ENCODE measurements around the gene CD44. TPM values are rescaled to one million over a fixed set of nuclear protein-coding genes. Genes with fewer than 3 reads are reported as not detected.

The CD44 gene
- total and polyA plus RNA-seq, 9 donors, result 75.0 to 192 (median 135) TPM

GRCh38 chr11:35242412-35243242 is 103.7 kb downstream of the CD44 start:
- 100% methylated on average over 1 of the region's 3 CpGs for WGBS (ENCODE audit: insufficient coverage)
- no peak for DNase-seq
- H3K9me3 ChIP-seq (replicated peaks; ENCODE audit: control insufficient read depth, low read depth, low read length), result no peaks in the 10 kb centered on the region
- H3K36me3 ChIP-seq (ENCODE audit: control insufficient read depth, insufficient read depth, low read length), result no peaks in the 10 kb centered on the region
- H3K27ac ChIP-seq (ENCODE audit: low read length), result no peak overlapping the region
- no peak overlapping the region for H3K4me3 ChIP-seq (ENCODE audit: low read length)
- H3K4me1 ChIP-seq (ENCODE audit: control insufficient read depth, insufficient read depth, low read length), result peaks cover 3% of the 10 kb centered on the region
- H3K27me3 ChIP-seq (ENCODE audit: control insufficient read depth, insufficient read depth, low read length), result no peaks in the 10 kb centered on the region

DNA sequence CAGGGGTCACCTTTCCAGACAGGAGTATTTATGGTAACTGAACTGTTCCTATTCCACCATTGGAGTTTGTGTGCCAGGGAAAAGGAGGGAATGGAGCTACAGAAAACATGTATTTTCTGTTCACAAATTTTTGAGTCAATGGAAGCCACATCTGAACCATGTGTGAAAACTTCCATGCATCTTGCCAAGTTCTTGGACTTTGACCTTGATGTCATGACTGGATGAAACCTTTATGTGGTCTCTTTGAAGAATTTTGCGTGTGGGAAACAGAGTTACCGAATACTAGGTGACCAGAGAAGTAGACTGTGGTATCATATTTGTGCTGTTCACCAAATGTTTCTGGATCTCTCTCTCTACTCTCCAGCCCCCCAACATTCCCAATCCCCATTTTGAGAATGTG is 104.8 kb downstream of the CD44 start:
- no peaks in the 10 kb centered on the region for H3K4me1 ChIP-seq (ENCODE audit: control insufficient read depth, insufficient read depth, low read length)
- no peak overlapping the region for H3K27ac ChIP-seq (ENCODE audit: low read length)
- no peaks in the 10 kb centered on the region for H3K27me3 ChIP-seq (ENCODE audit: control insufficient read depth, insufficient read depth, low read length)
- no peaks in the 10 kb centered on the region for H3K36me3 ChIP-seq (ENCODE audit: control insufficient read depth, insufficient read depth, low read length)
- no CpG with 5 or more reads among the region's 2 CpGs for WGBS (ENCODE audit: insufficient coverage)
- peaks cover 3% of the 10 kb centered on the region for H3K9me3 ChIP-seq (replicated peaks; ENCODE audit: control insufficient read depth, low read depth, low read length)
- no peak overlapping the region for H3K4me3 ChIP-seq (ENCODE audit: low read length)
- no peak for DNase-seq

GRCh38 chr11:35245056-35245455 is 106.1 kb downstream of the CD44 start:
- Histone ChIP-seq H3K36me3 (ENCODE audit: control insufficient read depth, insufficient read depth, low read length) (no peaks in the 10 kb centered on the region), H3K9me3 (replicated peaks; ENCODE audit: control insufficient read depth, low read depth, low read length) (peaks cover 3% of the 10 kb centered on the region), H3K27me3 (ENCODE audit: control insufficient read depth, insufficient read depth, low read length) (no peaks in the 10 kb centered on the region), H3K27ac (ENCODE audit: low read length) (no peak overlapping the region), H3K4me1 (ENCODE audit: control insufficient read depth, insufficient read depth, low read length) (no peaks in the 10 kb centered on the region), H3K4me3 (ENCODE audit: low read length) (no peak overlapping the region)
- no peak for DNase-seq
- 68% methylated on average over 4 of the region's 4 CpGs for WGBS (ENCODE audit: insufficient coverage)

GRCh38 chr11:35245786-35246185 is 106.8 kb downstream of the CD44 start:
- DNase-seq, result no peak
- H3K27me3 ChIP-seq (ENCODE audit: control insufficient read depth, insufficient read depth, low read length), result no peaks in the 10 kb centered on the region
- no peaks in the 10 kb centered on the region for H3K4me1 ChIP-seq (ENCODE audit: control insufficient read depth, insufficient read depth, low read length)
- H3K27ac ChIP-seq (ENCODE audit: low read length), result peak overlapping the region; percentile 78
- H3K9me3 ChIP-seq (replicated peaks; ENCODE audit: control insufficient read depth, low read depth, low read length), result peaks cover 3% of the 10 kb centered on the region
- no CpG with 5 or more reads among the region's 1 CpG for WGBS (ENCODE audit: insufficient coverage)
- H3K36me3 ChIP-seq (ENCODE audit: control insufficient read depth, insufficient read depth, low read length), result no peaks in the 10 kb centered on the region
- H3K4me3 ChIP-seq (ENCODE audit: low read length), result no peak overlapping the region

DNA sequence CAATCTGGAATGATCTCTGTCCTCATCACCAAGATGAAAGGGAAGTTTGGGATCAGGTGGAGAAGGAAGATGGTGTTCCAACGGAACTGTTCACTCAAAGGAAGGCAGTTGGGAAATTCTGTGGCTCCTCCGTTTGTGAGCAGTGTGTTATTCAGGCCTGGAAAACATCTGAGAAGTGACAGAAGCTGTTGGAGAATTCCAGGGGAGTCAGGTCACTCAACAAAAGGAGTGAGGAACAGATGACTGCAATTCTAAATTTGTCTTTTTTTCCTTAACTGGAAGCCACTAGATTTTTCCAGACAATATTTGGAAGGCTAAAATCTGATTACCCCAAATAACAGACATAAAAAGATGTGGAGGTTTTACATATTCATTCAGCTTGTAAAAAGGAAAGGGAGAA is 107.8 kb downstream of the CD44 start:
- peak; percentile 95 for DNase-seq
- WGBS (ENCODE audit: insufficient coverage), result 0% methylated on average over 2 of the region's 2 CpGs
- Histone ChIP-seq H3K4me3 (ENCODE audit: low read length) (no peak overlapping the region), H3K27me3 (ENCODE audit: control insufficient read depth, insufficient read depth, low read length) (no peaks in the 10 kb centered on the region), H3K4me1 (ENCODE audit: control insufficient read depth, insufficient read depth, low read length) (no peaks in the 10 kb centered on the region), H3K9me3 (replicated peaks; ENCODE audit: control insufficient read depth, low read depth, low read length) (peaks cover 3% of the 10 kb centered on the region), H3K27ac (ENCODE audit: low read length) (peak overlapping the region; percentile 78), H3K36me3 (ENCODE audit: control insufficient read depth, insufficient read depth, low read length) (no peaks in the 10 kb centered on the region)

DNA sequence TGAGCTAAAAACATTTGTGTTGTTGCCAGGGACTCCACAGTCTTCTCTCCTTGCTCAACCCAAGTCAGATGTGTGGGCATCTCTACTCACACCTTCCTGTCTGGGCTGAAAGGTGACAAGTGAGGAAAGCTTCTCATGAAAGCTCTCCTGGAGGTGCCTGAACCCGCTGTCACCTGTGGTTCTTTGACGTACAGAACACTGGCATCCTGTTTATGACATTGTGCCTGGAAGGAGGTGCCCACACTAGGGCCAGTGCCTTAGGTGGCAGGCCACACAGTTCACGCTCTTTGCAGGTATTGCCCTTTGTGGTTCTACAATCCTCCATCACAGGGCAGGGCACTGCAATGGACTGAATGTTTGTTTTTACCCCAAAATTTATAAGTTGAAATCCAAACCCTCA is 108.5 kb downstream of the CD44 start:
- WGBS (ENCODE audit: insufficient coverage), result 88% methylated on average over 2 of the region's 3 CpGs

GRCh38 chr11:35247863-35248262 is 108.9 kb downstream of the CD44 start:
- Histone ChIP-seq H3K4me3 (ENCODE audit: low read length) (no peak overlapping the region), H3K27me3 (ENCODE audit: control insufficient read depth, insufficient read depth, low read length) (no peaks in the 10 kb centered on the region), H3K27ac (ENCODE audit: low read length) (peak overlapping the region; percentile 24), H3K9me3 (replicated peaks; ENCODE audit: control insufficient read depth, low read depth, low read length) (peaks cover 3% of the 10 kb centered on the region), H3K36me3 (ENCODE audit: control insufficient read depth, insufficient read depth, low read length) (no peaks in the 10 kb centered on the region), H3K4me1 (ENCODE audit: control insufficient read depth, insufficient read depth, low read length) (no peaks in the 10 kb centered on the region)
- DNase-seq, result no peak
- 40% methylated on average over 1 of the region's 3 CpGs for WGBS (ENCODE audit: insufficient coverage)

More for the DNA sequence above, 108.5 kb downstream of the CD44 start:
- Histone ChIP-seq H3K4me3 (ENCODE audit: low read length) (no peak overlapping the region), H3K27me3 (ENCODE audit: control insufficient read depth, insufficient read depth, low read length) (no peaks in the 10 kb centered on the region), H3K36me3 (ENCODE audit: control insufficient read depth, insufficient read depth, low read length) (no peaks in the 10 kb centered on the region), H3K9me3 (replicated peaks; ENCODE audit: control insufficient read depth, low read depth, low read length) (peaks cover 3% of the 10 kb centered on the region), H3K4me1 (ENCODE audit: control insufficient read depth, insufficient read depth, low read length) (no peaks in the 10 kb centered on the region), H3K27ac (ENCODE audit: low read length) (peak overlapping the region; percentile 66)
- no peak for DNase-seq

- no peaks in the 10 kb centered on the region for H3K27me3 ChIP-seq (ENCODE audit: control insufficient read depth, insufficient read depth, low read length)
- H3K4me3 ChIP-seq (ENCODE audit: low read length), result no peak overlapping the region
- peaks cover 3% of the 10 kb centered on the region for H3K9me3 ChIP-seq (replicated peaks; ENCODE audit: control insufficient read depth, low read depth, low read length)
- H3K4me1 ChIP-seq (ENCODE audit: control insufficient read depth, insufficient read depth, low read length), result no peaks in the 10 kb centered on the region
- 38% methylated on average over 1 of the region's 4 CpGs for WGBS (ENCODE audit: insufficient coverage)
- no peaks in the 10 kb centered on the region for H3K36me3 ChIP-seq (ENCODE audit: control insufficient read depth, insufficient read depth, low read length)
- DNase-seq, result no peak
- H3K27ac ChIP-seq (ENCODE audit: low read length), result no peak overlapping the region
These were observed 109.8 kb downstream of the CD44 start for GRCh38 chr11:35248558-35249323.

GRCh38 chr11:35250192-35250591 is 111.2 kb downstream of the CD44 start:
- peaks cover 3% of the 10 kb centered on the region for H3K9me3 ChIP-seq (replicated peaks; ENCODE audit: control insufficient read depth, low read depth, low read length)
- no peaks in the 10 kb centered on the region for H3K4me1 ChIP-seq (ENCODE audit: control insufficient read depth, insufficient read depth, low read length)
- DNase-seq, result no peak
- H3K27ac ChIP-seq (ENCODE audit: low read length), result no peak overlapping the region
- 100% methylated on average over 3 of the region's 4 CpGs for WGBS (ENCODE audit: insufficient coverage)
- no peaks in the 10 kb centered on the region for H3K27me3 ChIP-seq (ENCODE audit: control insufficient read depth, insufficient read depth, low read length)
- H3K36me3 ChIP-seq (ENCODE audit: control insufficient read depth, insufficient read depth, low read length), result no peaks in the 10 kb centered on the region
- no peak overlapping the region for H3K4me3 ChIP-seq (ENCODE audit: low read length)

- H3K36me3 ChIP-seq (ENCODE audit: control insufficient read depth, insufficient read depth, low read length), result no peaks in the 10 kb centered on the region
- H3K9me3 ChIP-seq (replicated peaks; ENCODE audit: control insufficient read depth, low read depth, low read length), result peaks cover 3% of the 10 kb centered on the region
- DNase-seq, result peak; percentile 51
- no peaks in the 10 kb centered on the region for H3K4me1 ChIP-seq (ENCODE audit: control insufficient read depth, insufficient read depth, low read length)
- no peak overlapping the region for H3K27ac ChIP-seq (ENCODE audit: low read length)
- H3K27me3 ChIP-seq (ENCODE audit: control insufficient read depth, insufficient read depth, low read length), result no peaks in the 10 kb centered on the region
- no peak overlapping the region for H3K4me3 ChIP-seq (ENCODE audit: low read length)
These were observed 111.7 kb downstream of the CD44 start for GRCh38 chr11:35250621-35251020.
